ENCODE data around the gene LMNB1.
"Not testable (repeated sequence)": the region's sequence is repeated elsewhere in the genome, so short reads cannot be mapped to it uniquely, and the experiment has no call there.

LMNB1 gene

GRCh38 chr5:126829098-126829497 lies 52.2 kb downstream of the LMNB1 start:
- DNase-seq (ENCODE audit: low read depth) = no peak
- no peak overlapping the region for H3K4me3 ChIP-seq (ENCODE audit: low read depth, low read length)
- no peak for TF ChIP-seq CTCF (IDR thresholded peaks at IDR 0.05; ENCODE audit: low read depth, low read length)
- TF ChIP-seq MAX (IDR thresholded peaks at IDR 0.05; ENCODE audit: low read depth, low read length) = no peak

- no peak for TF ChIP-seq MYC (IDR thresholded peaks at IDR 0.05; ENCODE audit: low read depth, low read length)
- TF ChIP-seq CTCF (IDR thresholded peaks at IDR 0.05; ENCODE audit: low read depth, low read length) = no peak
- no peak for TF ChIP-seq POLR2A (IDR thresholded peaks at IDR 0.05; ENCODE audit: extremely low read depth, insufficient read length)
- no peak for TF ChIP-seq MAX (IDR thresholded peaks at IDR 0.05; ENCODE audit: low read depth, low read length)
- DNase-seq (ENCODE audit: low read depth) = no peak
- H3K4me3 ChIP-seq (ENCODE audit: low read depth, low read length) = no peak overlapping the region
Observed at GRCh38 chr5:126830061-126830460, 53.1 kb downstream of the LMNB1 start.

GRCh38 chr5:126831156-126831555 lies 54.2 kb downstream of the LMNB1 start:
- no peak for DNase-seq (ENCODE audit: low read depth)

GRCh38 chr5:126836778-126837177 lies 59.8 kb downstream of the LMNB1 start:
- no peak for TF ChIP-seq CTCF (IDR thresholded peaks at IDR 0.05; ENCODE audit: low read depth, low read length)
- TF ChIP-seq MYC (IDR thresholded peaks at IDR 0.05; ENCODE audit: low read depth, low read length) = no peak
- TF ChIP-seq POLR2A (IDR thresholded peaks at IDR 0.05; ENCODE audit: extremely low read depth, insufficient read length) = no peak
- H3K4me3 ChIP-seq (ENCODE audit: low read depth, low read length) = no peak overlapping the region
- no peak for DNase-seq (ENCODE audit: low read depth)

More at GRCh38 chr5:126831156-126831555, 54.2 kb downstream of the LMNB1 start:
- no peak overlapping the region for H3K4me3 ChIP-seq (ENCODE audit: low read depth, low read length)
- no peak for TF ChIP-seq MYC (IDR thresholded peaks at IDR 0.05; ENCODE audit: low read depth, low read length)
- no peak for TF ChIP-seq CTCF (IDR thresholded peaks at IDR 0.05; ENCODE audit: low read depth, low read length)
- no peak for TF ChIP-seq MAX (IDR thresholded peaks at IDR 0.05; ENCODE audit: low read depth, low read length)
- no peak for TF ChIP-seq POLR2A (IDR thresholded peaks at IDR 0.05; ENCODE audit: extremely low read depth, insufficient read length)

- H3K4me3 ChIP-seq (ENCODE audit: low read depth, low read length) = no peak overlapping the region
- DNase-seq (ENCODE audit: low read depth) = no peak
- TF ChIP-seq MAX (IDR thresholded peaks at IDR 0.05; ENCODE audit: low read depth, low read length) (no peak), CTCF (IDR thresholded peaks at IDR 0.05; ENCODE audit: low read depth, low read length) (no peak), MYC (IDR thresholded peaks at IDR 0.05; ENCODE audit: low read depth, low read length) (no peak), POLR2A (IDR thresholded peaks at IDR 0.05; ENCODE audit: extremely low read depth, insufficient read length) (no peak)
Observed at GRCh38 chr5:126837242-126837641, 60.3 kb downstream of the LMNB1 start.

GRCh38 chr5:126837906-126838539 lies 61.1 kb downstream of the LMNB1 start:
- DNase-seq (ENCODE audit: low read depth) = no peak
- no peak overlapping the region for H3K4me3 ChIP-seq (ENCODE audit: low read depth, low read length)
- TF ChIP-seq MAX (IDR thresholded peaks at IDR 0.05; ENCODE audit: low read depth, low read length) (no peak), MYC (IDR thresholded peaks at IDR 0.05; ENCODE audit: low read depth, low read length) (no peak)

- not testable (repeated sequence) for H3K4me3 ChIP-seq (ENCODE audit: low read depth, low read length)
Observed at GRCh38 chr5:126839407-126839806, 62.5 kb downstream of the LMNB1 start.

GRCh38 chr5:126843375-126843774 lies 66.4 kb downstream of the LMNB1 start:
- not testable (repeated sequence) for DNase-seq (ENCODE audit: low read depth); H3K4me3 ChIP-seq (ENCODE audit: low read depth, low read length)

More at GRCh38 chr5:126839407-126839806, 62.5 kb downstream of the LMNB1 start:
- DNase-seq (ENCODE audit: low read depth) = not testable (repeated sequence)
